OCI-LY7 (cell line): ENCODE measurements around the gene KIF6. TPM values are rescaled to one million over a fixed set of nuclear protein-coding genes. Genes with fewer than 3 reads are reported as not detected.

Source experiments
- BruUV-seq: library from RNA; stranded (reverse); fragments of 400-500 nt; replicated peaks from 2 replicates; lab custom pipeline; 2021; lab: Mats Ljungman, UMichigan
- CTCF ChIA-PET: fragments of 300-600 bp; sonication (Branson Sonifier 250); formaldehyde crosslinking; loops from one replicate; lab custom pipeline; 2022; ENCODE audit warnings: antibody characterized with exemption; ENCODE audit not compliant: unreplicated experiment; lab: Charles Lee
- POLR2A ChIA-PET: fragments of 300-600 bp; sonication (Branson Sonifier 250); formaldehyde crosslinking; loops from one replicate; lab custom pipeline; 2022; ENCODE audit warnings: antibody characterized with exemption; lab: Charles Lee
- DNase-seq: peaks from one replicate; pipeline ENCODE4 v3.0.0-alpha.2; 2015; ENCODE audit warnings: low spot score
- H2AFZ ChIP-seq: fragments of 200-600 bp; sonication (generic), shearing (Covaris generic); 2 replicates; pipeline ENCODE4 v1.6.1; 2014; ENCODE audit warnings: mild to moderate bottlenecking, antibody characterized with exemption, low read length, moderate library complexity
- H3K27ac ChIP-seq: fragments of 200-600 bp; sonication (generic); 2 replicates; pipeline ENCODE4 v1.5.1; 2014; ENCODE audit warnings: mixed run types, low read depth, mild to moderate bottlenecking, moderate library complexity, low read length, inconsistent platforms; ENCODE audit not compliant: poor library complexity, severe bottlenecking
- H3K36me3 ChIP-seq: fragments of 200-600 bp; sonication (generic); 2 replicates; pipeline ENCODE4 v1.6.1; 2014; ENCODE audit warnings: mild to moderate bottlenecking, antibody characterized with exemption, low read length, moderate library complexity, mixed read lengths; ENCODE audit not compliant: insufficient read depth
- H3K4me1 ChIP-seq: fragments of 200-600 bp; sonication (generic); 2 replicates; pipeline ENCODE4 v1.5.1; 2014; ENCODE audit warnings: mild to moderate bottlenecking, low read length; ENCODE audit not compliant: insufficient read depth, poor library complexity, severe bottlenecking
- H3K4me2 ChIP-seq: fragments of 200-600 bp; sonication (generic); 2 replicates; pipeline ENCODE4 v1.6.1; 2014; ENCODE audit warnings: mild to moderate bottlenecking, low read length
- H3K4me3 ChIP-seq: fragments of 200-600 bp; sonication (generic); 2 replicates; pipeline ENCODE4 v1.5.1; 2014; ENCODE audit warnings: mild to moderate bottlenecking, low read depth, low read length; ENCODE audit not compliant: poor library complexity, severe bottlenecking
- H3K79me2 ChIP-seq: fragments of 200-600 bp; sonication (generic); 2 replicates; pipeline ENCODE4 v1.6.1; 2016; ENCODE audit warnings: low read depth, mild to moderate bottlenecking, low read length, moderate library complexity, mixed read lengths; ENCODE audit not compliant: insufficient read depth
- H3K9me2 ChIP-seq: fragments of 200-600 bp; sonication (generic); 2 replicates; pipeline ENCODE4 v1.6.1; 2016; ENCODE audit warnings: mild to moderate bottlenecking, low read length, mixed read lengths; ENCODE audit not compliant: insufficient read depth
- H3K9me3 ChIP-seq: fragments of 200-600 bp; sonication (generic); 2 replicates; pipeline ENCODE4 v1.6.1; 2014; ENCODE audit warnings: mild to moderate bottlenecking, mixed run types, low read length, mixed read lengths
- H4K20me1 ChIP-seq: fragments of 200-600 bp; sonication (generic); 2 replicates; pipeline ENCODE4 v1.6.1; 2014; ENCODE audit warnings: mild to moderate bottlenecking, antibody characterized with exemption, low read length, moderate library complexity, mixed read lengths; ENCODE audit not compliant: insufficient read depth
- CTCF ChIP-seq: fragments of 200-600 bp; sonication (generic); conservative IDR thresholded peaks from 2 replicates; pipeline ENCODE4 v1.5.1; 2014; ENCODE audit warnings: mild to moderate bottlenecking, antibody characterized with exemption, low read length, moderate library complexity, mixed read lengths
- EZH2phosphoT487 ChIP-seq: fragments of 200-600 bp; sonication (generic); IDR thresholded peaks from 2 replicates; pipeline ENCODE4 v1.6.1; 2018; ENCODE audit warnings: low read depth, borderline replicate concordance, mild to moderate bottlenecking, mixed run types, antibody characterized with exemption, low read length, moderate library complexity, mixed read lengths
- intact Hi-C: fragments of 100-400 bp; cut with micrococcal nuclease; formaldehyde crosslinking; loops from one replicate; pipeline ENCODE4 v1.10.0; 2022; ENCODE audit not compliant: unreplicated experiment
- total RNA-seq, 2 experiments: library from RNA; depleted of rRNA in 1 of 2; stranded (reverse); fragments of >200 nt in 1 of 2; shearing (Covaris generic) in 1 of 2; gene quantifications; 2 replicates each; pipeline ENCODE4 v1.2.3, GENCODE V29; 2014 to 2022

The KIF6 gene
- total RNA-seq, 2 experiments from 2014 or later, result not detected

DNA sequence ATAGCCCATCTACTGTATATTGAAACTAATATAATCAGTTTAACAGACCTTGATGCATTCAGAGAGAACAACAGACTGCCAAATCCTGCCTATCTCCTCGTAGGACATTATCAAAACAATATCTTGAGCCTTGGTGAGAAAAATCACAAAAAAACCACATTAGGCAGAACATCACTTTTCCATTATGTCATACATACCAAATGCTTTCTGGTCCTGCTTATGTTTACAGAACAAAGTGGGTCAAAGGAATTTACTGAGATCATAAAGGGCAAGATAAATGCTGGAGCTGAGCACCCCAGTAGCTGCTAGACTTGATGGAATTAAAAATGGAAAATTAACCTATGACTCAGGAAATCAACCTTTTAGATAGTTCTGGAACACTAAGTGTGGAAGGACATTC lies 207.5 kb downstream of the KIF6 start:
- H3K4me1 ChIP-seq, result no peaks in the 10 kb centered on the region
- no TSS peak for BruUV-seq

GRCh38 chr6:39516471-39516870 lies 208.7 kb downstream of the KIF6 start:
- intact Hi-C loops, result no loop called here
- Histone ChIP-seq H3K4me3 (no peak overlapping the region), H3K27ac (no peak overlapping the region), H3K4me2 (no peak overlapping the region), H4K20me1 (no peaks in the 10 kb centered on the region), H3K9me2 (no peaks in the 10 kb centered on the region), H3K36me3 (no peaks in the 10 kb centered on the region), H3K9me3 (no peaks in the 10 kb centered on the region), H3K79me2 (no peaks in the 10 kb centered on the region), H2AFZ (no peak overlapping the region), H3K4me1 (no peaks in the 10 kb centered on the region)
- no peak for DNase-seq
- ChIA-PET CTCF (no interaction called here), POLR2A (no interaction called here)
- no TSS peak for BruUV-seq
- no peak for TF ChIP-seq CTCF
- no peak for TF ChIP-seq EZH2phosphoT487

More for the DNA sequence above, 207.5 kb downstream of the KIF6 start:
- no peak overlapping the region for H3K27ac ChIP-seq
- TF ChIP-seq CTCF (no peak), EZH2phosphoT487 (no peak)
- H3K79me2 ChIP-seq, result no peaks in the 10 kb centered on the region
- no peaks in the 10 kb centered on the region for H4K20me1 ChIP-seq
- H3K9me3 ChIP-seq, result no peaks in the 10 kb centered on the region
- intact Hi-C loops, result no loop called here
- H3K9me2 ChIP-seq, result no peaks in the 10 kb centered on the region
- H3K36me3 ChIP-seq, result no peaks in the 10 kb centered on the region
- no peak overlapping the region for H3K4me2 ChIP-seq
- ChIA-PET POLR2A (no interaction called here), CTCF (no interaction called here)
- no peak for DNase-seq
- H3K4me3 ChIP-seq, result no peak overlapping the region
- no peak overlapping the region for H2AFZ ChIP-seq

DNA sequence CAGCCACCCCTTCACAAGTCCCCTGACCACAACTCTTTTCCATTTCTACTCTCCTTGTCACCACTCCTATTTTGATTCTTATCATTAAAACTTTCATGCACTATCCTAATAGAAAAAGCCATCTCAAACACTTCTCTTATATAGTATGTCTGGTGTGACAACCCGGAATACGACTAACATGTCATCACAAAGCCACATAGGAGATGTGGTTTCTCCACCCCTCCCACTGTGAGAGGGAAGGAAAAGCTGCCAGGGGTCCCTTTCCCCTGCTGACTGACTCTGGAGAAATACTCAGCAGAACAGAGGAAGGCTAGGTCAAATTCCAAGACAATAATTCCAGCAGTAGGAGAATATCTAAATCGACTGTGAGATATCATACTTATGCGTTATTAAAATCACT lies 209.7 kb downstream of the KIF6 start:
- intact Hi-C loops, result no loop called here
- no TSS peak for BruUV-seq
- CTCF ChIA-PET, result no interaction called here

More for the DNA sequence above, 209.7 kb downstream of the KIF6 start:
- no peak for TF ChIP-seq CTCF
- no peak for TF ChIP-seq EZH2phosphoT487
- no peak overlapping the region for H3K27ac ChIP-seq
- H3K79me2 ChIP-seq, result no peaks in the 10 kb centered on the region
- H3K9me3 ChIP-seq, result no peaks in the 10 kb centered on the region
- POLR2A ChIA-PET, result no interaction called here
- H3K9me2 ChIP-seq, result no peaks in the 10 kb centered on the region
- no peak overlapping the region for H3K4me2 ChIP-seq
- no peaks in the 10 kb centered on the region for H3K36me3 ChIP-seq
- H3K4me1 ChIP-seq, result no peaks in the 10 kb centered on the region
- H4K20me1 ChIP-seq, result no peaks in the 10 kb centered on the region
- no peak overlapping the region for H3K4me3 ChIP-seq
- no peak overlapping the region for H2AFZ ChIP-seq
- DNase-seq, result no peak
